Endothelial cell (in vitro differentiated cells): ENCODE measurements around the gene DIAPH2. TPM values are rescaled to one million over a fixed set of nuclear protein-coding genes. Genes with fewer than 3 reads are reported as not detected.

Experiments
- DNase-seq: peaks from one replicate; pipeline ENCODE4 v3.0.0; 2021; ENCODE audit warnings: low spot score
- H3K27ac Mint-ChIP-seq: one replicate; pipeline ENCODE4 v1.8.0; 2021; ENCODE audit warnings: mixed read lengths, inconsistent platforms; ENCODE audit not compliant: unreplicated experiment
- H3K27me3 Mint-ChIP-seq: one replicate; pipeline ENCODE4 v1.8.0; 2021; ENCODE audit warnings: mild to moderate bottlenecking, moderate library complexity, mixed read lengths, inconsistent platforms; ENCODE audit not compliant: unreplicated experiment
- H3K36me3 Mint-ChIP-seq: one replicate; pipeline ENCODE4 v1.8.0; 2021; ENCODE audit warnings: mild to moderate bottlenecking, low read depth, mixed read lengths, inconsistent platforms; ENCODE audit not compliant: unreplicated experiment
- H3K4me1 Mint-ChIP-seq: one replicate; pipeline ENCODE4 v1.8.0; 2021; ENCODE audit warnings: mild to moderate bottlenecking, mixed read lengths, inconsistent platforms; ENCODE audit not compliant: unreplicated experiment
- H3K4me3 Mint-ChIP-seq: one replicate; pipeline ENCODE4 v1.8.0; 2021; ENCODE audit warnings: mild to moderate bottlenecking, mixed read lengths, inconsistent platforms; ENCODE audit not compliant: unreplicated experiment
- H3K9me3 Mint-ChIP-seq: one replicate; pipeline ENCODE4 v1.8.0; 2021; ENCODE audit warnings: mixed read lengths, inconsistent platforms; ENCODE audit not compliant: unreplicated experiment
- CTCF ChIP-seq: fragments of 200-600 bp; sonication (generic); IDR thresholded peaks from one replicate; pipeline ENCODE4 v1.5.0; 2021; ENCODE audit warnings: antibody characterized with exemption; ENCODE audit not compliant: unreplicated experiment
- total RNA-seq: library from RNA; stranded (reverse); fragmentation: NEBNext Ultra II Directional; extraction: Animal tissue kit (Norgen Biotek cat#: 25700); gene quantifications from one replicate; pipeline ENCODE4 v1.2.1, GENCODE V29; 2021; ENCODE audit not compliant: unreplicated experiment

DIAPH2 gene
- total RNA-seq, 1 donor from 2014 or later, result 45.3 TPM

DNA sequence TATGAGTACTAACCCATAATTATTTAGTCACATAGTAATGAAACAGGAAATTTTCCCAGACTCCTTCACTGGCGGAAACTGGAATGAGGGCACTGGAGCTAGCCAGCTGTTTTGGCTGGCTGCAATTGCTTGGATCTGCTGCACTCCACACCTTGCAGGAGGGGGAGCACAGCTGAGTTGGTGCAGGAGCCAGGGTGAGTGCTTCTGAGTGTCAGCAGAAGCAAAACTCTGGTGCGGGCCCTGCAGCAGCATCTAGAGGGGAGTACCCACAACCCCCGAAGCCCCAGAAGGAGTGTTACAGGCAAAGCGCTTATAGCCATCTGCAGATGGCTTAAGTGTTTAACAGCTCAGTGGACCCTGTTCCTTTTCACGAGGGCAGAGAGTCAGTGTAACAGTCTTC is 295.1 kb downstream of the DIAPH2 start:
- Mint-ChIP-seq H3K4me3 (no peak overlapping the region), H3K27ac (no peak overlapping the region), H3K9me3 (no peaks in the 10 kb centered on the region), H3K27me3 (peaks cover 1% of the 10 kb centered on the region), H3K36me3 (no peaks in the 10 kb centered on the region), H3K4me1 (peaks cover 3% of the 10 kb centered on the region)
- no peak for DNase-seq
- no peak for TF ChIP-seq CTCF

- H3K36me3 Mint-ChIP-seq, result no peaks in the 10 kb centered on the region
- no peak for TF ChIP-seq CTCF
- no peak overlapping the region for H3K4me3 Mint-ChIP-seq
- H3K4me1 Mint-ChIP-seq, result peaks cover 3% of the 10 kb centered on the region
- no peaks in the 10 kb centered on the region for H3K9me3 Mint-ChIP-seq
- H3K27me3 Mint-ChIP-seq, result peaks cover 1% of the 10 kb centered on the region
- no peak overlapping the region for H3K27ac Mint-ChIP-seq
- DNase-seq, result no peak
Observed at GRCh38 chrX:96982161-96982560, 297.5 kb downstream of the DIAPH2 start.

- Mint-ChIP-seq H3K9me3 (no peaks in the 10 kb centered on the region), H3K36me3 (no peaks in the 10 kb centered on the region), H3K27me3 (peaks cover 1% of the 10 kb centered on the region), H3K4me3 (no peak overlapping the region), H3K27ac (no peak overlapping the region), H3K4me1 (peaks cover 3% of the 10 kb centered on the region)
- no peak for TF ChIP-seq CTCF
- no peak for DNase-seq
Observed at GRCh38 chrX:96984538-96984937, 299.9 kb downstream of the DIAPH2 start.

GRCh38 chrX:96985046-96985445 is 300.4 kb downstream of the DIAPH2 start:
- no peak overlapping the region for H3K4me3 Mint-ChIP-seq
- H3K27me3 Mint-ChIP-seq, result peaks cover under 1% of the 10 kb centered on the region
- no peaks in the 10 kb centered on the region for H3K36me3 Mint-ChIP-seq
- H3K9me3 Mint-ChIP-seq, result no peaks in the 10 kb centered on the region
- no peak overlapping the region for H3K27ac Mint-ChIP-seq
- H3K4me1 Mint-ChIP-seq, result peaks cover 3% of the 10 kb centered on the region
- no peak for TF ChIP-seq CTCF
- no peak for DNase-seq

DNA sequence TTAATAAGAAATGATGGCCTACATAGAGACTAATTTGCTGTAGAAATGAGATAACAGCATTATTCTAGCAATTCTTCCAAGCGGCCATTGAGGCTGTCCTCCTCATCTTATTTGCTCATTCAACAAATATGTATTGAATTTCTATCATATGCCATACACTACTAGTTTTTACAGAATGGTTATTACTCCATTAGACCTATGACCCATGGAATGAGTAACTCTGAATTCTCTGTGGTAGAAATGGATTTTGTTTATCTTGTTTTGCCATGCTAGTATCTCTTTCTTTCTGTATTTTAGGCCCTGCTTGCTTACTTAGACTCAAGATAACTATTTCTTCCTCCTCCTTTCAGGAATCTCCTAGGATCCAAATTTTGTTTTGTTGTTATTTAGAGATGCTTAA is 302.6 kb downstream of the DIAPH2 start:
- Mint-ChIP-seq H3K9me3 (no peaks in the 10 kb centered on the region), H3K27me3 (no peaks in the 10 kb centered on the region), H3K4me1 (no peaks in the 10 kb centered on the region), H3K27ac (no peak overlapping the region), H3K4me3 (no peak overlapping the region), H3K36me3 (no peaks in the 10 kb centered on the region)
- no peak for TF ChIP-seq CTCF
- no peak for DNase-seq
